Midbrain (tissue), 1 donor: ENCODE results near the gene ZNF45.
"Not testable (repeated sequence)": the region's sequence is repeated elsewhere in the genome, so short reads cannot be mapped to it uniquely, and the experiment has no call there.

Experiments used
- DNase-seq: peaks from one replicate; lab custom pipeline; 2025; lab: John Stamatoyannopoulos, UW

Gene ZNF45

GRCh38 chr19:43934985-43935708 is at the start of gene ZNF45:
ZNF45 (minus strand) TSS chr19:43935282; CDS start chr19:43922185, 13,097 bp downstream.
- DNase-seq, result peak; percentile 94

GRCh38 chr19:43984687-43985000 is 49.6 kb upstream of the ZNF45 start:
- no peak for DNase-seq

- DNase-seq, result peak; percentile 98
These were observed 49.0 kb upstream of the ZNF45 start, which contains the start of gene ZNF155 for GRCh38 chr19:43983912-43984686. ZNF155 (plus strand) TSS chr19:43984188; CDS start chr19:43988544, 4,356 bp downstream.

- DNase-seq, result no peak
These were observed 48.4 kb upstream of the ZNF45 start for GRCh38 chr19:43983544-43983911.

GRCh38 chr19:43976732-43977131 is 41.6 kb upstream of the ZNF45 start:
- DNase-seq, result no peak

GRCh38 chr19:43966079-43966694 is 31.1 kb upstream of the ZNF45 start:
- no peak for DNase-seq

GRCh38 chr19:43960411-43960810 is 25.3 kb upstream of the ZNF45 start:
- DNase-seq, result no peak

- no peak for DNase-seq
These were observed 22.8 kb upstream of the ZNF45 start for GRCh38 chr19:43957891-43958290.

GRCh38 chr19:43956827-43957226 is 21.7 kb upstream of the ZNF45 start:
- DNase-seq, result no peak

GRCh38 chr19:43950834-43951645 is 16.0 kb upstream of the ZNF45 start, which contains the start of gene ZNF221:
ZNF221 (plus strand) TSS chr19:43951228; CDS start chr19:43962727, 11,499 bp downstream.
- DNase-seq, result peak; percentile 95

GRCh38 chr19:43949803-43950202 is 14.7 kb upstream of the ZNF45 start:
- DNase-seq, result not testable (repeated sequence)

- DNase-seq, result not testable (repeated sequence)
These were observed 12.3 kb upstream of the ZNF45 start for GRCh38 chr19:43947412-43947811.

GRCh38 chr19:43941209-43941608 is 6.1 kb upstream of the ZNF45 start:
- no peak for DNase-seq

- no peak for DNase-seq
These were observed 5.6 kb upstream of the ZNF45 start for GRCh38 chr19:43940719-43941118.

GRCh38 chr19:43939557-43940260 is 4.6 kb upstream of the ZNF45 start:
- DNase-seq, result no peak

- DNase-seq, result no peak
These were observed 1.1 kb upstream of the ZNF45 start for GRCh38 chr19:43936188-43936587.

GRCh38 chr19:43934055-43934984 is 762 bp downstream of the ZNF45 start:
- no peak for DNase-seq

- DNase-seq, result no peak
These were observed 6.3 kb downstream of the ZNF45 start for GRCh38 chr19:43928820-43929219.

GRCh38 chr19:43923875-43924274 is 11.2 kb downstream of the ZNF45 start:
- no peak for DNase-seq

GRCh38 chr19:43914051-43914450 is 21.0 kb downstream of the ZNF45 start:
- no peak for DNase-seq
